Measurements from ENCODE around the gene MNAT1. TPM values are rescaled to one million over a fixed set of nuclear protein-coding genes. Genes with fewer than 3 reads are reported as not detected.

The MNAT1 gene
- total and polyA plus RNA-seq, 10 donors: 11.9 to 34.3 (median 22.0) TPM

GRCh38 chr14:60963761-60964160 lies 229.2 kb downstream of the MNAT1 start:
- WGBS, 5 donors: 64 to 83% (median 72%) methylated on average over 2 of the region's 2 CpGs
- H3K36me3 ChIP-seq: peaks cover 0 to 10% (median 0%) of the 10 kb centered on the region in 6 donors
- H3K4me1 ChIP-seq: no peaks in the 10 kb centered on the region
- intact Hi-C loops (cut with DNase I; ENCODE audit: low total_unique reads): no loop called here
- no peak for DNase-seq
- no peak overlapping the region for H3K4me3 ChIP-seq
- TF ChIP-seq POLR2A (IDR thresholded peaks at IDR 0.05) (no peak), CTCF (IDR thresholded peaks at IDR 0.05 in 8 of 11, conservative IDR thresholded peaks at IDR 0.05 in 3 of 11) (no peak), POLR2AphosphoS5 (IDR thresholded peaks at IDR 0.05) (no peak)
- H3K27ac ChIP-seq: no peak overlapping the region
- peaks cover 0 to 15% (median 9%) of the 10 kb centered on the region in 8 donors for H3K9me3 ChIP-seq
- no peaks in the 10 kb centered on the region for H3K27me3 ChIP-seq (replicated peaks in 1 of 7)

- Histone ChIP-seq H3K36me3 (peaks cover 0 to 5% (median 0%) of the 10 kb centered on the region in 6 donors), H3K27ac (no peak overlapping the region), H3K4me3 (no peak overlapping the region), H3K27me3 (replicated peaks in 1 of 7) (no peaks in the 10 kb centered on the region), H3K9me3 (peaks cover 0 to 5% (median 0%) of the 10 kb centered on the region in 8 donors), H3K4me1 (no peaks in the 10 kb centered on the region)
- intact Hi-C loops (cut with DNase I; ENCODE audit: low total_unique reads): no loop called here
- TF ChIP-seq POLR2AphosphoS5 (IDR thresholded peaks at IDR 0.05): no peak
- no peak for TF ChIP-seq CTCF (IDR thresholded peaks at IDR 0.05 in 8 of 11, conservative IDR thresholded peaks at IDR 0.05 in 3 of 11)
- TF ChIP-seq POLR2A (IDR thresholded peaks at IDR 0.05): no peak
- WGBS, 5 donors: 78 to 94% (median 88%) methylated on average over 2 of the region's 2 CpGs
- no peak for DNase-seq
Measured at GRCh38 chr14:60964904-60965303, 230.3 kb downstream of the MNAT1 start.

GRCh38 chr14:60965402-60965801 lies 230.8 kb downstream of the MNAT1 start:
- intact Hi-C loops (cut with DNase I; ENCODE audit: low total_unique reads): no loop called here
- DNase-seq: no peak
- TF ChIP-seq CTCF (IDR thresholded peaks at IDR 0.05 in 8 of 11, conservative IDR thresholded peaks at IDR 0.05 in 3 of 11): no peak
- TF ChIP-seq POLR2AphosphoS5 (IDR thresholded peaks at IDR 0.05): no peak
- no peak for TF ChIP-seq POLR2A (IDR thresholded peaks at IDR 0.05)
- Histone ChIP-seq H3K4me1 (no peaks in the 10 kb centered on the region), H3K27ac (no peak overlapping the region), H3K36me3 (peaks cover 0 to under 1% (median 0%) of the 10 kb centered on the region in 6 donors), H3K4me3 (no peak overlapping the region), H3K27me3 (replicated peaks in 1 of 7) (no peaks in the 10 kb centered on the region), H3K9me3 (no peaks in the 10 kb centered on the region)

- no peak overlapping the region for H3K4me3 ChIP-seq
- DNase-seq: no peak
- intact Hi-C loops (cut with DNase I; ENCODE audit: low total_unique reads): no loop called here
- WGBS, 5 donors: 83 to 98% (median 95%) methylated on average over 1 of the region's 1 CpG
- H3K4me1 ChIP-seq: no peaks in the 10 kb centered on the region
- H3K36me3 ChIP-seq: peaks cover 0 to 10% (median 0%) of the 10 kb centered on the region in 6 donors
- H3K27ac ChIP-seq: no peak overlapping the region
- H3K9me3 ChIP-seq: no peaks in the 10 kb centered on the region
- H3K27me3 ChIP-seq (replicated peaks in 1 of 7): no peaks in the 10 kb centered on the region
- no peak for TF ChIP-seq POLR2A (IDR thresholded peaks at IDR 0.05)
- TF ChIP-seq CTCF (IDR thresholded peaks at IDR 0.05 in 8 of 11, conservative IDR thresholded peaks at IDR 0.05 in 3 of 11): no peak
- no peak for TF ChIP-seq POLR2AphosphoS5 (IDR thresholded peaks at IDR 0.05)
Measured at GRCh38 chr14:60968099-60968498, 233.5 kb downstream of the MNAT1 start.

Measured in spleen (tissue), 11 donors.